ENCODE results near the gene ADCYAP1R1. TPM values are rescaled to one million over a fixed set of nuclear protein-coding genes. Genes with fewer than 3 reads are reported as not detected.

The ADCYAP1R1 gene
- total RNA-seq, 1 experiment from 2014 or later: 8.9 TPM

DNA sequence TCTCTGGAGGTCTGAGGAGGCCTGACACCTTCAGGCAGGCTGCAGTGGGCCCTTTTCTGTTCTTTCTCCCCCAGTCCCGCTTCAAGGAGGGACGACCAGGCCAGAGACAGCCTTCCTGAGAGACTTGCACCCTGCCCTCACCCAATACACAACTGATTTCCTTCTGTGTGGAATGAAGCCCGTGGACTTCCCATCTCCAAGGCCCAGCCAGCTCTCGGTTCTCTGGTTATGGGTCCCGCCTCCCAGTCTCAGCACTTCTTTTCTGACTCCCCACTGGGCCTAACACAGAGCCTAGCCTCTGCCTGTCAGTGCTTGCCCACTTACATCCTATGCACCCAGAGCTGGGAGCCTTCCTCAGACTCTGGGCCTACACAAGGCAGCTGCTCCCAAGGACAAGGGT is 24.1 kb upstream of the ADCYAP1R1 start:
- Histone ChIP-seq H4K91ac (ENCODE audit: insufficient read length, low read depth, low read length) (no peak overlapping the region), H3K14ac (ENCODE audit: insufficient read depth, low read length) (no peak overlapping the region; the same call in 1 of the 2 replicates), H3K23ac (ENCODE audit: insufficient read length, low read depth, low read length) (no peak overlapping the region), H2AK5ac (ENCODE audit: insufficient read length, low read length) (no peak overlapping the region), H3K4ac (ENCODE audit: low read depth, low read length) (no peak overlapping the region), H2AFZ (ENCODE audit: low read length) (no peak overlapping the region), H4K5ac (ENCODE audit: insufficient read length, low read depth, low read length) (no peak overlapping the region), H3K9ac (ENCODE audit: extremely low read depth, insufficient read length, low read length) (no peak overlapping the region), H3T11ph (ENCODE audit: low read length) (no peak overlapping the region), H2BK120ac (ENCODE audit: low read depth, low read length, poor library complexity, severe bottlenecking) (no peak overlapping the region), H2BK12ac (ENCODE audit: insufficient read length, low read depth, low read length) (no peak overlapping the region), H3K18ac (ENCODE audit: insufficient read length, low read depth, low read length) (no peak overlapping the region), H3K9me3 (ENCODE audit: control insufficient read depth, low read depth, low read length) (no peaks in the 10 kb centered on the region), H4K20me1 (ENCODE audit: control insufficient read depth, insufficient read depth, insufficient read length) (no peaks in the 10 kb centered on the region), H3K4me1 (ENCODE audit: insufficient read depth, low read length) (no peaks in the 10 kb centered on the region; the same call in 1 of the 2 replicates), H2BK15ac (ENCODE audit: low read depth, low read length) (no peak overlapping the region), H3K79me2 (ENCODE audit: insufficient read depth, low read length) (no peaks in the 10 kb centered on the region), H2BK20ac (ENCODE audit: low read depth, low read length, poor library complexity, severe bottlenecking) (no peak overlapping the region), H3K79me1 (ENCODE audit: insufficient read depth, low read depth, low read length, poor library complexity, severe bottlenecking) (no peaks in the 10 kb centered on the region), H3K27me3 (ENCODE audit: insufficient read depth, low read length) (no peaks in the 10 kb centered on the region), H2BK5ac (ENCODE audit: insufficient read length, low read length) (no peak overlapping the region), H4K8ac (replicated peaks; ENCODE audit: insufficient read length, low read depth, low read length) (no peak overlapping the region), H3K4me2 (ENCODE audit: insufficient read depth, insufficient read length, low read length) (no peak overlapping the region), H3K56ac (ENCODE audit: insufficient read length, low read depth, low read length) (no peak overlapping the region), H3K27ac (ENCODE audit: insufficient read length, low read depth, low read length) (no peak overlapping the region), H3K23me2 (ENCODE audit: insufficient read length, low read depth, low read length, poor library complexity, severe bottlenecking) (no peaks in the 10 kb centered on the region)
- no peak for DNase-seq
- Mint-ChIP-seq H3K4me1 (peaks cover 21 to 25% of the 10 kb centered on the region in 2 experiments), H3K27ac (0 out of 7 replicates have a peak overlapping the region, but pooled peaks of 1 of the 3 experiments have one; percentile 83), H3K36me3 (ENCODE audit: insufficient read depth in 1 of 3, low read depth in 3 of 3) (no peaks in the 10 kb centered on the region; a peak in 2 of 7 replicates), H3K9me3 (peaks cover 0 to 3% of the 10 kb centered on the region in 2 experiments; a peak in 2 of 5 replicates), H3K27me3 (ENCODE audit: low read depth) (peaks cover 8% of the 10 kb centered on the region), H3K4me3 (peak overlapping the region in 1 of 2 experiments; percentile 16; a peak in 1 of 5 replicates)
- TF ChIP-seq, protein P1, sequence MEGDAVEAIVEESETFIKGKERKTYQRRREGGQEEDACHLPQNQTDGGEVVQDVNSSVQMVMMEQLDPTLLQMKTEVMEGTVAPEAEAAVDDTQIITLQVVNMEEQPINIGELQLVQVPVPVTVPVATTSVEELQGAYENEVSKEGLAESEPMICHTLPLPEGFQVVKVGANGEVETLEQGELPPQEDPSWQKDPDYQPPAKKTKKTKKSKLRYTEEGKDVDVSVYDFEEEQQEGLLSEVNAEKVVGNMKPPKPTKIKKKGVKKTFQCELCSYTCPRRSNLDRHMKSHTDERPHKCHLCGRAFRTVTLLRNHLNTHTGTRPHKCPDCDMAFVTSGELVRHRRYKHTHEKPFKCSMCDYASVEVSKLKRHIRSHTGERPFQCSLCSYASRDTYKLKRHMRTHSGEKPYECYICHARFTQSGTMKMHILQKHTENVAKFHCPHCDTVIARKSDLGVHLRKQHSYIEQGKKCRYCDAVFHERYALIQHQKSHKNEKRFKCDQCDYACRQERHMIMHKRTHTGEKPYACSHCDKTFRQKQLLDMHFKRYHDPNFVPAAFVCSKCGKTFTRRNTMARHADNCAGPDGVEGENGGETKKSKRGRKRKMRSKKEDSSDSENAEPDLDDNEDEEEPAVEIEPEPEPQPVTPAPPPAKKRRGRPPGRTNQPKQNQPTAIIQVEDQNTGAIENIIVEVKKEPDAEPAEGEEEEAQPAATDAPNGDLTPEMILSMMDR (conservative IDR thresholded peaks at IDR 0.05): no peak
- WGBS (ENCODE audit: extremely low coverage, insufficient read length, low lambda C conversion rate): no CpG with 5 or more reads among the region's 5 CpGs
